Measurements from ENCODE around the gene IFT80.

The IFT80 gene

DNA sequence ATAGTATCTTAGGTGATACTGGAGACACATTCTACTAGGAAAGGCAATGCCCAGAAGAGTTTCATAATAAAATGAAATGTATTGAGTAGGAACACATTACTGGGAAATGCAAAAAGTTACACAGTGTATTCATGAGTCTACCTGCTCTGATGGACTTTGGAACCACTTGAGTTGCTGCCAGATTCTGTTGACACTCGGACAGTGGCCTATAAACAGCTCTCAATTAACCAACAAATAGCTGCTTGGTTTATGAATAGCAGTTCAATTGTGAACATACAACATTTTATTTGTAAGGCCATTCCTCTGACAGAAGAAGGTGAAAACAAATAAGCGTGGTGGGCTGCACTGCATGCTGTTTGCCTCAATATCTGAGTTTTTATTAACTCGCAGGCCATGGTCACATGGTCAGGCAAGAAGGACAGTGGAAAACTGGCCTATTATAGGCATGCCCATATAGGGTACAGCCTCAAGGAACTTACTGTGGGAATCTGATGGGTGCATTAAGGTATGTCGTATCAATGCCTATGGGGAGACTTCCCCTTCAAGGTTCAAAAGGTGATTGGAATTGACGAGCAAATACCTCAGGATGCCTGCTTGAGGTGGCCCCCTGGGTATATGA lies 107.6 kb downstream of the IFT80 start:
- DNase-seq (ENCODE audit: insufficient read length) (no peak), FAIRE-seq (peak; percentile 9)
- TF ChIP-seq POLR2A (IDR thresholded peaks at IDR 0.05; ENCODE audit: low read depth, low read length) = no peak
- no peak for TF ChIP-seq TAF1 (IDR thresholded peaks at IDR 0.05; ENCODE audit: borderline replicate concordance, low read depth, low read length)
- no peak for TF ChIP-seq POLR2AphosphoS5 (IDR thresholded peaks at IDR 0.05; ENCODE audit: low read depth, low read length)

DNA sequence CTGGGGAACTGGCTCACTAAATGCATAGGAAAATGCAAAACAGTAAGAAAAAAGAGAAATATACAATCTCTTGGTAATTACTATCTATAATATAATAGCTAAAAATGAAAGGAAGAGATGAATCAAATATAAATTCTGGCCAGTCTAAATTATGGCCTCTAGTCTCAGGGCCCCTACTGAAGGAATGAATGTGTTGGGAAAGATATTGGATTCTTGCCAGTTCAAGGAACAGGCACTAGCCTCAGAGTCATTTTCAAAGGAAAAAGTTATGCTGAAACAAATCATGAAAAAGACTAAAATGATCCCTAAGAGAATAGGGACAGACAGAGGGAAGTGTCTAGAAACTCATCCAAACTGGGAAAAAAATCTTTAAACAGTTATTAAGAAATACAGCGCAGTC lies 111.4 kb downstream of the IFT80 start:
- FAIRE-seq (no peak), DNase-seq (ENCODE audit: insufficient read length) (no peak)
- no peak for TF ChIP-seq TAF1 (IDR thresholded peaks at IDR 0.05; ENCODE audit: borderline replicate concordance, low read depth, low read length)
- TF ChIP-seq POLR2A (IDR thresholded peaks at IDR 0.05; ENCODE audit: low read depth, low read length) = no peak
- TF ChIP-seq POLR2AphosphoS5 (IDR thresholded peaks at IDR 0.05; ENCODE audit: low read depth, low read length) = no peak

DNA sequence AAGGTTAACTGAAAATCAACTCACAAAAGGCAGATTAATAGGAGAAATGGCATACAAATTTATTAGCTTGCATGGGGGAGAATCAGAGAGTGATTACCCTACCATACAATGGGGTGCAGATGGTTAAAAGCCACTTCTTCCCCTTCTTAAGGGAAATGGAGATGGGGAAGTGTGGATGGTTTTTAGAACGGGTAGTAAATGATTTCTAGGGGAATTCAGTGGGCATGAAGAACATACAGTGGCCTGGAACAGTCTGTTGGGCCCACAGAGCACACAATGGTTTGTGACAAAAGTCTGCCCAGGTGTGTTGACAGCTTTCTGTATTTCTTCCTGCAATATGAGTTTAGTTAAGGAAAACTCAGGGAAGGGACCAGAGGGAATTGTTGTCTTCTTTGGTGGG lies 112.8 kb downstream of the IFT80 start:
- DNase-seq (ENCODE audit: insufficient read length) = no peak
- TF ChIP-seq TAF1 (IDR thresholded peaks at IDR 0.05; ENCODE audit: borderline replicate concordance, low read depth, low read length) (no peak), POLR2A (IDR thresholded peaks at IDR 0.05; ENCODE audit: low read depth, low read length) (no peak), POLR2AphosphoS5 (IDR thresholded peaks at IDR 0.05; ENCODE audit: low read depth, low read length) (no peak)
- FAIRE-seq = no peak

DNA sequence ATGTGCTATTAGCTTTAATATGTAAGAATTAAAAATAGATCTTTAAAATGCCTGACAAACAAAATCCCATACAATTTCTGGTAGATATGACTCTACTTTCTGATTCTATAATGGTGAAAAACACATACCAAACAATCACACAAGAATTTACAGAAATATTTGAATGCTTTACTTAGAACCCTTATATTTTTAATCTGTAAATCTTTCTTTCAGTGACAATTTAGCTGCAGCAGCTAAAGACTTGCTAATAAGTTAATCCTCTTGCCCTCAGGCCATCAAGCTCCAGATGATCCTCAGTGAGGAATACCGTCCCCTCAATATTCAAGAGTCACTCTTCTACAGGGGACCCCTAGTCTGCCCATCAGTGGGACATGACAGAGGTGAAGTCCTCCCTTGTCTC lies 118.2 kb downstream of the IFT80 start:
- no peak for TF ChIP-seq TAF1 (IDR thresholded peaks at IDR 0.05; ENCODE audit: borderline replicate concordance, low read depth, low read length)
- no peak for TF ChIP-seq POLR2A (IDR thresholded peaks at IDR 0.05; ENCODE audit: low read depth, low read length)
- TF ChIP-seq POLR2AphosphoS5 (IDR thresholded peaks at IDR 0.05; ENCODE audit: low read depth, low read length) = no peak
- no peak for DNase-seq (ENCODE audit: insufficient read length)
- no peak for FAIRE-seq

DNA sequence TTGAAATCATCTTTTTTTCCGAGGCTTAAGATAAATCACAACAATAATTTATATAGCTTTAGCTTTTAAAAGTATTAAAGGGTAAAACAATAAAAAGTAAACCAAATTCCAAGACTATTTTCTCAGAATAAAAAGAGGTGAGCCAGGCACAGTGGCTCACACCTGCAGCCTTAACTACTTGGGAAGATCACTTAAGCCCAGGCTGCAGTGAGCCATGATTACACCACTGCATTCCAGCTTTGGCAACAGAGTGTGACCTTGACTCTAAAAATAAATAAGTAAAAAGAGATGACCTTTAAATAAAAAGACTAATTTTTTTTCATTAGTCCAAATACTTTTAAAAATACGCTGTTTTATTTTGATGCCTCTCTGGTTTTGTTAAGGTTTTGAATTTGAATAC lies 119.4 kb downstream of the IFT80 start:
- TF ChIP-seq POLR2AphosphoS5 (IDR thresholded peaks at IDR 0.05; ENCODE audit: low read depth, low read length) = no peak
- TF ChIP-seq TAF1 (IDR thresholded peaks at IDR 0.05; ENCODE audit: borderline replicate concordance, low read depth, low read length) = no peak
- no peak for TF ChIP-seq POLR2A (IDR thresholded peaks at IDR 0.05; ENCODE audit: low read depth, low read length)

DNA sequence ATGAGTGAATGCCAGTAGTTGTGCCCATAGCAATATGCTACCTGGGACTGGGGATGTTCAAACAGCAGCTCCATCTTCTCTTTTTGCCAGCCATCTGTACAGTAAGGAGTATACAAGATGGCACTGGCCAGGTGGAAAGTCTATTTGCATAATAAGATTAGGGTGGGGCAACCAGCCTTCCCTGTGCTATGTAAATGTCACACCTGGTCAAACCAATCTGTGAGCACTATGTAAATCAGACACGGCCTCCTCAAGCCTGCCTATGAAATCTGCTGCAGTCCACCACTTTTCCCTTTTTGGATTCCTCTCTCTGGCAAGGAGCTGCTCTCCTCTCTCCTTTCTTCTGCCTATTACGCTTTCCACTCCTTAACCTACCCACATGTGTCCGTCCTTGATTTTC lies 120.8 kb downstream of the IFT80 start:
- FAIRE-seq (no peak), DNase-seq (ENCODE audit: insufficient read length) (no peak)
- TF ChIP-seq TAF1 (IDR thresholded peaks at IDR 0.05; ENCODE audit: borderline replicate concordance, low read depth, low read length) (no peak), POLR2A (IDR thresholded peaks at IDR 0.05; ENCODE audit: low read depth, low read length) (no peak), POLR2AphosphoS5 (IDR thresholded peaks at IDR 0.05; ENCODE audit: low read depth, low read length) (no peak)

More for the DNA sequence above, 119.4 kb downstream of the IFT80 start:
- DNase-seq (ENCODE audit: insufficient read length) (no peak), FAIRE-seq (no peak)

DNA sequence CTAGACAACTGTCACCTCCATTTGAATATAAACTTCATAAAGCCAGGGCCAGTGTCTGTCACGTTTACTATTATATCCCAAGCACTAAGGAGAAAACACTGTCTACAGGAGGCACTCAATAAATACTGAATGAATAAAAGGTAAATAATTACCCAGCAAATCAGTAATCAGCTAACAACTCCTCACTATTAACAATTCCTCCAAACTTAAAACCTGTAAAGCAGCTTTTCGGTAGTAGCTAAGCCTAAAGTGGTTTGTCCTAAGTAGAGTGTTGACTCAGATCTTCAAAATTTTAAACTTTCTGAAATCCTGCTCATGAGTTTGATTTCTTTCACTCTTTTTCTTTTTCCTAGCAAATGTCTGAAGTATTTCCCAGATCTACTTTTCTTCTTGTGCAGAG lies 133.9 kb downstream of the IFT80 start:
- TF ChIP-seq TAF1 (IDR thresholded peaks at IDR 0.05; ENCODE audit: borderline replicate concordance, low read depth, low read length) = no peak
- TF ChIP-seq POLR2AphosphoS5 (IDR thresholded peaks at IDR 0.05; ENCODE audit: low read depth, low read length) = no peak
- no peak for TF ChIP-seq POLR2A (IDR thresholded peaks at IDR 0.05; ENCODE audit: low read depth, low read length)
- DNase-seq (ENCODE audit: insufficient read length) (no peak), FAIRE-seq (no peak)

DNA sequence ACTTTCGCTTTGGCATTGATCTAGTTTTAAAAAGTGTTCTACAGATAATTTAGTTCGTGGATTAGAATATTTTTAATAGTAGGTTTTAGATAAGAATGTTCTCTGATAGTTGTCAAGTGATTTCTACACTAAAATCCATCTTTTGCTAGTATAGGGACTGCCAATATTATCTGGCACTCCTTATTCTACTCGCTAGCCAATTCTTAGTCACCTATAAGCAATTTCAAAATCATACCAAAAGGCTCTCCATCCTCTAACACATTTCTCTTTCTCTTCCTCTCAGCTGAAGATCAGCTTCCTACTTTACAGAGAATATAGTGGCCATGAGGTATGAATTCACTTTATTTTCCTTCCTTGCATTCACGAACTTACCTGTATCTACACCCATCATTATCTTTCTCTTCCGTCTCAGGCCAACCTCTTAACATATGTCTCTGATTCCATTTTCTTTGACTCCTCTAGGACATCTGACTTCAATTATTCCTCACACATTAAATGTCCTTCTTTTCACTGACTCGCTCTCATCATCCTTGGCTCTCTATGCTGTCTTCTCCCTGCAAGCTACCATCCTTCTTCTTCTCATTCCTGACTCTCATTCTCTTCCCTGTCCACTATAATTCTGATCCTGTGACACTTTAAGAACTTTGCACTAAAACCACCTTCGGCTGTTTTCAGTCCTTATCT lies 138.3 kb downstream of the IFT80 start:
- TF ChIP-seq POLR2AphosphoS5 (IDR thresholded peaks at IDR 0.05; ENCODE audit: low read depth, low read length) (no peak), POLR2A (IDR thresholded peaks at IDR 0.05; ENCODE audit: low read depth, low read length) (no peak), TAF1 (IDR thresholded peaks at IDR 0.05; ENCODE audit: borderline replicate concordance, low read depth, low read length) (no peak)
- DNase-seq (ENCODE audit: insufficient read length) = no peak
- no peak for FAIRE-seq

DNA sequence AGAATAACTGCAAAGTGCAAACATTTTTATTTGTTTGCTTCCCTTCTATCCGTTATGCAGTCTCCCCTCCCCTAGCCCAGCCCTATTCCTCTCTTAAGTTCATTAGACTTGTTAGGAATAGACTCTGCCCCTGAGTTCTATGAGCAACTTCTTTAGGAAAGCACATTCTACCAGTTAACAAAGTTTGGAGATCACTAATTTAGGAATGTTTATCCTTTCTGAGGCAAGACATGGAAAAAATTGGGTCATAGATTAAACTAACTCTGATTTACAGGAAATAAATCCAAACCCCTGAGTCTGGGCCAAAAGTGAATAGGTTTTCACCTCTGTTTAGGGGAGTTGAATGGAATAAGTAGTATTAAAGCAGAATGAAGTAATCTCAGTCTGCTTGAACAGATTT lies 139.4 kb downstream of the IFT80 start:
- DNase-seq (ENCODE audit: insufficient read length) (no peak), FAIRE-seq (no peak)
- TF ChIP-seq TAF1 (IDR thresholded peaks at IDR 0.05; ENCODE audit: borderline replicate concordance, low read depth, low read length) = no peak
- TF ChIP-seq POLR2A (IDR thresholded peaks at IDR 0.05; ENCODE audit: low read depth, low read length) = no peak
- TF ChIP-seq POLR2AphosphoS5 (IDR thresholded peaks at IDR 0.05; ENCODE audit: low read depth, low read length) = no peak

DNA sequence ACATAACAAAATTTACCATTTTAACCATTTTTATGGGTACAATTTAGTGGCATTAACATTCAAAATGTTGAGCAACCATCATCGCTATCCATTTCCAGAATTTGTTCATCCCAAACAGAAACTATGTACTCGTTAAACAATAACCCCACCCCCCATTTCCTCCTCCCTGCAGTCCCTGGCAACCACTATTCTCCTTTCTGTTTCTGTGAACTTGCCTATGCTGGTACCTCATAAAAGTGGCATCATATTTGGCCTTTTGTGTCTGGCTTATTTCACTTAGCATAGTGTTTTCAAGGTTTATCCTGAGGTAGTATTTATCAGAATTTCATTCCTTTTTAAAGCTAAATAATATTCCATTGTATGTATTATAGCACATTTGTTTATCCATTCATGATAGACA lies 141.4 kb downstream of the IFT80 start:
- FAIRE-seq (no peak), DNase-seq (ENCODE audit: insufficient read length) (no peak)
- TF ChIP-seq POLR2AphosphoS5 (IDR thresholded peaks at IDR 0.05; ENCODE audit: low read depth, low read length) = no peak
- TF ChIP-seq TAF1 (IDR thresholded peaks at IDR 0.05; ENCODE audit: borderline replicate concordance, low read depth, low read length) = no peak
- TF ChIP-seq POLR2A (IDR thresholded peaks at IDR 0.05; ENCODE audit: low read depth, low read length) = no peak

DNA sequence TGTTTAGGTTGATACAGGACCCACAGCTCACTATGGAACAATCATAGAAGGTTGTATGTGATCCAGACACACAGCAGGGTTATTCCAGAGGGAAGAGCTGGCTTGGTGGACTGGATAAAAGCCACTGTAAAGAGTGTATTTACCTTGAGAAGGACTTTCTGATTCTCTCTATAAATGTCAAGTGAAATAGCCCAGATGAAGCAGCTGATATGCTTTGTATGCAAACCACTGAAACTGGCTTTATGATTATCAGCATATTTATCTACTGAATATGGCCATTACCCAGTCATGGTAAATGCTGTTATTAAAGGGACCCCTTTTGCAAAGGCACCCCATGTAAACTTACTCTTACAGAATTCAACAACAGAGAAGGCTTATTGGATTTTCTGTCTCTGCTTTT lies 145.7 kb downstream of the IFT80 start:
- no peak for TF ChIP-seq POLR2AphosphoS5 (IDR thresholded peaks at IDR 0.05; ENCODE audit: low read depth, low read length)
- TF ChIP-seq TAF1 (IDR thresholded peaks at IDR 0.05; ENCODE audit: borderline replicate concordance, low read depth, low read length) = no peak
- TF ChIP-seq POLR2A (IDR thresholded peaks at IDR 0.05; ENCODE audit: low read depth, low read length) = no peak
- DNase-seq (ENCODE audit: insufficient read length) = no peak
- no peak for FAIRE-seq

DNA sequence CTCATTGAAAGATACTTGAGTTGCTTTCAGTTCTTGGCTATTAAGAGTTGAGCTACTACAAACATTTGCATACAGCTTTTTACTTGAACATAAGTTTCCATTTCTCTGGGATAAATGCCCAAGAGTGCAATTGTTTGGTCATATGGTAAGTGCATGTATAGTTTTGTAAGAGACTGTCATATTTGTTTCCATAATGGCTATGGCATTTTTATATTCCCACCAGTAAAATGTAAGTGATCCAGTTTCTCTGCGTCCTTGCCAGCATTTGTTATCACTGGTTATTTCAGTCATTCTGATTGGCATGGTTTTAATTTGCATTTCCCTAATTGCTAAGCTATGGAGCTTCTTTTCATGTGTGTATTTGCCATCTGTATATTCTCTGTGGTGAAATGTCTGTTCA lies 151.3 kb downstream of the IFT80 start:
- FAIRE-seq (no peak), DNase-seq (ENCODE audit: insufficient read length) (no peak)
- no peak for TF ChIP-seq POLR2A (IDR thresholded peaks at IDR 0.05; ENCODE audit: low read depth, low read length)
- TF ChIP-seq TAF1 (IDR thresholded peaks at IDR 0.05; ENCODE audit: borderline replicate concordance, low read depth, low read length) = no peak
- TF ChIP-seq POLR2AphosphoS5 (IDR thresholded peaks at IDR 0.05; ENCODE audit: low read depth, low read length) = no peak

Data from GM12892 (cell line).